Muscle layer of duodenum (tissue), 2 donors: ENCODE measurements around the gene ARFGAP1.

Experiments used
- H3K27ac ChIP-seq: one replicate; pipeline ENCODE4 v1.7.0; 2013; ENCODE audit warnings: mild to moderate bottlenecking, low read length
- H3K27me3 ChIP-seq: one replicate; pipeline ENCODE4 v1.7.0; 2013; ENCODE audit warnings: low read depth, mild to moderate bottlenecking, control low read depth, low read length
- H3K36me3 ChIP-seq, 2 donors: one replicate each; pipeline ENCODE4 v1.7.0; 2013; ENCODE audit warnings: low read length in 2 of 2, control low read depth in 1 of 2, mild to moderate bottlenecking in 1 of 2; ENCODE audit not compliant: insufficient read depth in 2 of 2, control insufficient read depth in 1 of 2
- H3K4me1 ChIP-seq, 2 donors: one replicate each; pipeline ENCODE4 v1.7.0; 2013; ENCODE audit warnings: low read length in 2 of 2, mild to moderate bottlenecking in 2 of 2, control low read depth in 1 of 2, moderate library complexity in 1 of 2; ENCODE audit not compliant: insufficient read depth in 2 of 2, control insufficient read depth in 1 of 2
- H3K4me3 ChIP-seq, 2 donors: one replicate each; pipeline ENCODE4 v1.7.0; 2013; ENCODE audit warnings: low read length in 2 of 2, low read depth in 1 of 2, mild to moderate bottlenecking in 1 of 2
- H3K9me3 ChIP-seq, 2 donors: one replicate each; pipeline ENCODE4 v1.7.0; 2013; ENCODE audit warnings: low read length in 2 of 2, control low read depth in 1 of 2, mild to moderate bottlenecking in 1 of 2; ENCODE audit not compliant: control insufficient read depth in 1 of 2
- donor health status: healthy.

Gene ARFGAP1

GRCh38 chr20:63273635-63274380 lies 1.2 kb downstream of the ARFGAP1 start:
- H3K27ac ChIP-seq, result peak overlapping the region; percentile 49
- H3K4me3 ChIP-seq, result peak overlapping the region; percentile 89 to 98
- peaks cover 5 to 25% of the 10 kb centered on the region in 2 donors for H3K4me1 ChIP-seq
- H3K36me3 ChIP-seq, result peaks cover 6 to 31% of the 10 kb centered on the region in 2 donors
- no peaks in the 10 kb centered on the region for H3K27me3 ChIP-seq
- H3K9me3 ChIP-seq, result no peaks in the 10 kb centered on the region

DNA sequence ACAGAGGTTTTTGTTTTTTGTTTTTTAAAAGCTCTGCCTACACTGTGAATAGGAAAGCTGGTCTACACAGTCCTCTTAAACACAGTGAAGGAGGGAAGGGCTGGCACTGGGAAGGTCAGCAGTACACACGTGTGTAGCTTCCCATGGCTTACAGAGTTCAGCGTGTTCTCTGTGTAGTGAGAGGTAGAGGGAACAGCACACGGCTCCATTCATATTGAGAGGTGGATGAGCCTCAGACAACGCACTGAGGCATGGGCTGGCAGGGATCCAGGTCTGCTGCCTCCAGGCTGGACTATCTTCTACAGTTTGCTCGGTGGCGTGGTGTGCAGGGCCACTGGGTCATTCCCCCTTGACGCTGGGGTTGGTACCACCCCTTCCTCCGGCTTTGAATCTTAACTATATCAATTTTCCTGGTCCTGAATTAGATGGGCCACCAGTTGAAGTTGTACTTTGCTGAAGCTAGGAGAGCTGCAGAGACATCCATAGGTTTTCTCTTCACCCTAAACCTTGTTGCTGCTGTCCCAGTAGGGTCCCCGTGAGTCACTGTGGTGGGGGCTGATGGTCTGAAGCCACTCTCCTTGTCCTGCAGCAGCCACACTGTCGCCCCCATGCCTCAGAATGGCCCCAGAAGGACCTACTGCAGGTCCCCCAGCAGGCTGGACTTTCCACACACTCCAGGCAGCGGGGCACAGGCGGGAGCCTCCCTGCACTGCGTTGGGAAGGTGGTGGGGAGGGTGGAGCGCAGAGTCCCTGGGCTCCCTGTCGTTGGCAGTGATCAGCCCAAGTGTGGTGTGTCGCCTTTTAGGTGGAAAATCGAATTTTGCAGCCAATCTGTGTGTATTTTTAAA lies 2.0 kb downstream of the ARFGAP1 start:
- H3K36me3 ChIP-seq, result peaks cover 6 to 37% of the 10 kb centered on the region in 2 donors

GRCh38 chr20:63275825-63276224 lies 3.2 kb downstream of the ARFGAP1 start:
- Histone ChIP-seq H3K36me3 (peaks cover 6 to 48% of the 10 kb centered on the region in 2 donors), H3K4me3 (no peak overlapping the region), H3K27ac (no peak overlapping the region), H3K4me1 (peaks cover 5 to 25% of the 10 kb centered on the region in 2 donors), H3K27me3 (no peaks in the 10 kb centered on the region), H3K9me3 (no peaks in the 10 kb centered on the region)

More for the DNA sequence above, 2.0 kb downstream of the ARFGAP1 start:
- H3K27ac ChIP-seq, result no peak overlapping the region
- no peaks in the 10 kb centered on the region for H3K27me3 ChIP-seq
- no peak overlapping the region for H3K4me3 ChIP-seq
- no peaks in the 10 kb centered on the region for H3K9me3 ChIP-seq
- peaks cover 5 to 25% of the 10 kb centered on the region in 2 donors for H3K4me1 ChIP-seq

GRCh38 chr20:63276956-63277355 lies 4.3 kb downstream of the ARFGAP1 start:
- Histone ChIP-seq H3K36me3 (peaks cover 6 to 51% of the 10 kb centered on the region in 2 donors), H3K4me1 (peaks cover 5 to 20% of the 10 kb centered on the region in 2 donors)

GRCh38 chr20:63277466-63278272 lies 5.1 kb downstream of the ARFGAP1 start:
- H3K4me3 ChIP-seq, result no peak overlapping the region
- peaks cover 6 to 58% of the 10 kb centered on the region in 2 donors for H3K36me3 ChIP-seq
- H3K4me1 ChIP-seq, result peaks cover 5 to 18% of the 10 kb centered on the region in 2 donors
- H3K27me3 ChIP-seq, result no peaks in the 10 kb centered on the region
- H3K9me3 ChIP-seq, result no peaks in the 10 kb centered on the region
- no peak overlapping the region for H3K27ac ChIP-seq

More at GRCh38 chr20:63276956-63277355, 4.3 kb downstream of the ARFGAP1 start:
- H3K27ac ChIP-seq, result no peak overlapping the region
- no peak overlapping the region for H3K4me3 ChIP-seq
- no peaks in the 10 kb centered on the region for H3K27me3 ChIP-seq
- no peaks in the 10 kb centered on the region for H3K9me3 ChIP-seq

DNA sequence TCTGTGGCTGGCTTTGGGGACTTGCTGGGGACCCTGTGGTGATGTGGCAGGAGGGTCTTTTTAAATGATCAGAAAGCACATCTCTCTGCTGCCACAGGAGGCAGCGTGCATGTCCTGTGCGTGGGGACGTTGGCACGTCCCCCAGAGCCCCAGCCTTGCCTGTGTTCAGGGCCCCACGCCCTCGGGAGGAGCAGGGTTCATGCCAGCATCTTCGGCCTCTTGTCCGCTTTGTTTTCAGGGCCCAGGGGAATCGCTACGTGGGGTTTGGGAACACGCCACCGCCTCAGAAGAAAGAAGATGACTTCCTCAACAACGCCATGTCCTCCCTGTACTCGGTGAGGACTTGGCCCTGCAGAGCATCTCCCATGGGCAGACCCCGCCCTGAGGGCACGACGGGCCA lies 6.0 kb downstream of the ARFGAP1 start:
- Histone ChIP-seq H3K27me3 (no peaks in the 10 kb centered on the region), H3K27ac (no peak overlapping the region), H3K4me1 (peaks cover 5 to 14% of the 10 kb centered on the region in 2 donors), H3K4me3 (no peak overlapping the region), H3K36me3 (peaks cover 6 to 68% of the 10 kb centered on the region in 2 donors), H3K9me3 (no peaks in the 10 kb centered on the region)

- H3K27me3 ChIP-seq, result no peaks in the 10 kb centered on the region
- peaks cover 6 to 80% of the 10 kb centered on the region in 2 donors for H3K36me3 ChIP-seq
- H3K9me3 ChIP-seq, result no peaks in the 10 kb centered on the region
- peaks cover 0 to 2% of the 10 kb centered on the region in 2 donors for H3K4me1 ChIP-seq
- H3K4me3 ChIP-seq, result no peak overlapping the region
- no peak overlapping the region for H3K27ac ChIP-seq
Measured at GRCh38 chr20:63279931-63280330, 7.3 kb downstream of the ARFGAP1 start.

DNA sequence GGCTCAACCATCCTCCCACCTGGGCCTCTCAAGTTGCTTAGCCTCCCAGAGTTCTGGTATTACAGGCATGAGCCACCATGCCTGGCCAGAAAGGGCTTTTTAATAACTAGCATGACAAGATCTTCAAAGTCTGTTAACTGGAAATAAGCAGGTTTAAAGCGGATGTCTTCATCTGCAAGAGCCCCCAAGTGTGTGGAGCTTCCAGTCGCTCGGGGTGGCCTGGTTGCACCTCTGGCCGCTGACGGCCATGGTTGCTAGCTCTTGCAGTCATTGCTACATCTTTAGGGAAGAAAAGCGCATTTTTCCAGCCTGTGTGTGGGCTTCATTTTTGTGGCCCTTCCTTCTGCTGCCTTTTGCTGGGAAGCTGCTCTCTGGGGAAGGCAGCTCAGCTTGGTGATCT lies 7.8 kb downstream of the ARFGAP1 start:
- H3K9me3 ChIP-seq, result no peaks in the 10 kb centered on the region
- H3K36me3 ChIP-seq, result peaks cover 6 to 84% of the 10 kb centered on the region in 2 donors
- H3K27me3 ChIP-seq, result no peaks in the 10 kb centered on the region
- no peak overlapping the region for H3K27ac ChIP-seq
- H3K4me3 ChIP-seq, result no peak overlapping the region
- H3K4me1 ChIP-seq, result no peaks in the 10 kb centered on the region

DNA sequence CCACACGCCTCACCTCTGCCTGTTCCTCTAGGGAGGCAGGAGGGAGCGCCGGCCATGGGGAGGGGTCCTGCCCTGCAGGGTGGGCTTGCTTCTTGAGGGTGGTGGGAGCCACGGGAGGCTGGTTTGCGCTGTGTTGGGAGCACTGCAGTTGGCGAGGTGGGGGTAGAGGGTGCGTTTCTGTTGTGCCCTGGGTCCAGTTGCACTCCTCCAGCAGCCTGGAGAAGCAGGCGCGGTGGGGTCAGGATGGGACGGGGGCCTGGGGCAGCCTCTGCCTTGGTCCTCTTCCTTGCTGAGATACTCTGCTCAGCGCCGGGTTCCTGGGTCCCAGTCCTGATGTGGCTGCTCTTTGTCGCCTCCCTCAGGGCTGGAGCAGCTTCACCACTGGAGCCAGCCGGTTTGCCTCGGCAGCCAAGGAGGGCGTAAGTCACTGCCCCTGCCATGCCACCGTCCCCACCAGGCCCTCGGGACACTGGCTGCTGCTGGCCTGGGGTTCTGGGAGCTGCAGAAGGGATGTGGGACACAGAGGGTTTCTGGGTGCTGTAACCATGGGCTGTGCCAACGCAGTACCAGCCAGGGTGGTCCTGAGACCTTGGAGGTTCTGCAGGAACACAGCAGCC lies 8.4 kb downstream of the ARFGAP1 start:
- peaks cover 6 to 86% of the 10 kb centered on the region in 2 donors for H3K36me3 ChIP-seq
- no peaks in the 10 kb centered on the region for H3K9me3 ChIP-seq
- no peaks in the 10 kb centered on the region for H3K27me3 ChIP-seq
- H3K4me3 ChIP-seq, result no peak overlapping the region
- no peaks in the 10 kb centered on the region for H3K4me1 ChIP-seq
- no peak overlapping the region for H3K27ac ChIP-seq

DNA sequence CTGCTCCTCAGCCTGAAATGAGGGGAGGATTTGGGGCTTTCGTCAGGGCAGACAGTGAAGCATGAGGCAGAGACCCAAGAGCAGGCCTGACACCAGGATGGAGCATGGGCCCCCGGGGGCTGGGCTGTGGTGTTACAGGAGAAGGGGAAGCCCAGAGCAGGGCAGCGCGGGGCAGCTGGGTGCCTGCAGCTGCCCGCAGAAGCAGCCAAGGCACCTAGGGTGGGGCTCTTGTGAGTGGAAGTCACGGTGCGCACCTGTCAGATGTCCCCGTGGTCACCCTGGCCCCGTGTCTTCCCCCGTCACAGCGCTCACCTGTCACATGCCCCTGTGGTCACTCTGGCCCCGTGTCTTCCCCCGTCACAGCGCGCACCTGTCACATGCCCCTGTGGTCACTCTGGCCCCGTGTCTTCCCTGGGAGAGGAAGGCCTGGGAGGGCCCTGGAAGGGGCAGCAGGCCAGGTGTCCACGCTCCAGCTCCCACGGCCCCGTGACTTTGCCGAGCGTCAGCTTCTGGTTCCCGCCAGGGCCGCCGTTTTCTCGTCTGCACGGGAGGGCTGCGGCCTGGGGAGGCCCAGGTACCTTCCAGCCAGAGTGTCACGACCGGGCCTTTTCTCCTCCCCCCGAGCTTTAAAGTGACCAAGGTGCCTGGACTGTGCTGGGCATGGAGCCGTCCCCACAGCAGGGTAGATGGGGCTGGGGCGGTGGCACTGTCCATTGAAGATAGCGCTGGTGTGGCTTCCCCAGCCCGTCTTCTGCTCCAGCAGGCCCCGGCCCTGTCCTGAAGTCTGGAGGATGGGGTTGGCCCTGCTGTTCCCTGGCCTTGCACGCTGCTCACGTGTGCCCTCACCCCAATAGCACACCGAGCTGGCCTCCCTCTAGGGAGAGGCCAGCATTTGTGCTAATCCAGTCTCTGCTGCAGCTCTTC lies 9.4 kb downstream of the ARFGAP1 start:
- H3K27ac ChIP-seq, result no peak overlapping the region
- H3K4me3 ChIP-seq, result no peak overlapping the region
- H3K9me3 ChIP-seq, result no peaks in the 10 kb centered on the region
- no peaks in the 10 kb centered on the region for H3K27me3 ChIP-seq
- H3K4me1 ChIP-seq, result no peaks in the 10 kb centered on the region
- peaks cover 0 to 85% of the 10 kb centered on the region in 2 donors for H3K36me3 ChIP-seq
